HEK293 (cell line): ENCODE results near the gene OVCH1.
"Not testable (repeated sequence)": the region's sequence is repeated elsewhere in the genome, so short reads cannot be mapped to it uniquely, and the experiment has no call there.

Experiments
- CTCF ChIA-PET: fragments of 350-600 bp; formaldehyde crosslinking; extraction: SDS; loops from one replicate; lab custom pipeline; 2021; ENCODE audit warnings: antibody characterized with exemption; lab: Yijun Ruan, JAX
- POLR2A ChIA-PET: fragments of 300-600 bp; formaldehyde crosslinking; extraction: SDS; loops from one replicate; lab custom pipeline; 2020; ENCODE audit warnings: antibody characterized with exemption, inconsistent platforms; lab: Yijun Ruan, JAX
- H3K27ac ChIP-seq: fragments of 200-500 bp; sonication (Bioruptor generic); 2 replicates; pipeline ENCODE4 v1.5.1; 2014; ENCODE audit warnings: low read depth, low read length, control low read depth, inconsistent platforms; ENCODE audit errors: extremely low read depth
- H3K36me3 ChIP-seq, 2 experiments: fragments of 200-500 bp in 1 of 2; sonication (Bioruptor generic) in 1 of 2; 1 replicate in 1 of 2; 2 replicates in 1 of 2; pipeline ENCODE4 v1.5.1; 2014 to 2017; ENCODE audit warnings: inconsistent platforms in 2 of 2, low read length in 2 of 2; ENCODE audit not compliant: control insufficient read depth in 2 of 2, insufficient read depth in 1 of 2
- H3K4me1 ChIP-seq: fragments of 200-500 bp; sonication (Bioruptor generic); 2 replicates; pipeline ENCODE4 v1.5.1; 2014; ENCODE audit warnings: mild to moderate bottlenecking, low read length, inconsistent platforms; ENCODE audit not compliant: control insufficient read depth, insufficient read depth
- H3K4me3 ChIP-seq: 2 replicates; pipeline ENCODE4 v1.5.1; 2011; ENCODE audit warnings: low read depth, mild to moderate bottlenecking, control low read depth, low read length, moderate library complexity
- H3K9me3 ChIP-seq: fragments of 200-500 bp; sonication (Bioruptor generic); 2 replicates; pipeline ENCODE4 v1.5.1; 2014; ENCODE audit warnings: low read depth, low read length, inconsistent platforms; ENCODE audit not compliant: control insufficient read depth, insufficient read depth
- IKZF3 ChIP-seq: fragments of 450-650 bp; IDR thresholded peaks from 2 replicates; pipeline ENCODE4 v1.5.0; 2018; ENCODE audit warnings: missing biosample characterization, mild to moderate bottlenecking, missing genetic modification characterization, moderate library complexity
- KLF7 ChIP-seq: fragments of 450-650 bp; formaldehyde crosslinking; IDR thresholded peaks from 2 replicates; pipeline ENCODE4 v1.5.1; 2016; ENCODE audit warnings: missing biosample characterization, missing genetic modification characterization, borderline replicate concordance
- KLF9 ChIP-seq: fragments of 450-650 bp; formaldehyde crosslinking; IDR thresholded peaks from 2 replicates; pipeline ENCODE4 v1.5.1; 2016; ENCODE audit warnings: missing biosample characterization, missing genetic modification characterization, low read depth
- OSR2 ChIP-seq: fragments of 450-650 bp; formaldehyde crosslinking; IDR thresholded peaks from 2 replicates; pipeline ENCODE4 v1.5.1; 2016; ENCODE audit warnings: missing biosample characterization, missing genetic modification characterization
- ZBTB20 ChIP-seq: fragments of 450-650 bp; formaldehyde crosslinking; IDR thresholded peaks from 2 replicates; pipeline ENCODE4 v1.5.1; 2016; ENCODE audit warnings: missing biosample characterization, missing genetic modification characterization
- ZFP37 ChIP-seq: fragments of 450-650 bp; formaldehyde crosslinking; IDR thresholded peaks from 2 replicates; pipeline ENCODE4 v1.5.1; 2016; ENCODE audit warnings: missing biosample characterization, missing genetic modification characterization
- ZFP41 ChIP-seq: fragments of 450-650 bp; formaldehyde crosslinking; IDR thresholded peaks from 2 replicates; pipeline ENCODE4 v1.5.1; 2016; ENCODE audit warnings: missing biosample characterization, missing genetic modification characterization, borderline replicate concordance
- ZNF112 ChIP-seq: fragments of 450-650 bp; formaldehyde crosslinking; IDR thresholded peaks from 2 replicates; pipeline ENCODE4 v1.5.0; 2017; ENCODE audit warnings: missing biosample characterization, missing genetic modification characterization
- ZNF548 ChIP-seq: fragments of 450-650 bp; formaldehyde crosslinking; IDR thresholded peaks from 2 replicates; pipeline ENCODE4 v1.5.1; 2016; ENCODE audit warnings: missing biosample characterization, missing genetic modification characterization
- ZNF600 ChIP-seq: fragments of 450-650 bp; formaldehyde crosslinking; IDR thresholded peaks from 2 replicates; pipeline ENCODE4 v1.5.1; 2016; ENCODE audit warnings: missing biosample characterization, missing genetic modification characterization
- ZNF624 ChIP-seq: fragments of 450-650 bp; formaldehyde crosslinking; IDR thresholded peaks from 2 replicates; pipeline ENCODE4 v1.5.1; 2017; ENCODE audit warnings: missing biosample characterization, missing genetic modification characterization
- ZNF707 ChIP-seq: fragments of 450-650 bp; formaldehyde crosslinking; IDR thresholded peaks from 2 replicates; pipeline ENCODE4 v1.5.1; 2016; ENCODE audit warnings: missing biosample characterization, missing genetic modification characterization
- ZNF776 ChIP-seq: fragments of 450-650 bp; formaldehyde crosslinking; IDR thresholded peaks from 2 replicates; pipeline ENCODE4 v1.5.0; 2017; ENCODE audit warnings: missing biosample characterization, missing genetic modification characterization, borderline replicate concordance
- ZNF785 ChIP-seq: fragments of 450-650 bp; formaldehyde crosslinking; IDR thresholded peaks from 2 replicates; pipeline ENCODE4 v1.5.1; 2016; ENCODE audit warnings: missing biosample characterization, missing genetic modification characterization
- TF ChIP-seq, protein P1 (sequence below): fragments of 450-650 bp; formaldehyde crosslinking; IDR thresholded peaks from 2 replicates; pipeline ENCODE4 v1.5.1; 2017; ENCODE audit warnings: missing biosample characterization, mild to moderate bottlenecking, missing genetic modification characterization, moderate library complexity
- TF ChIP-seq, protein P2 (sequence below): fragments of 450-650 bp; formaldehyde crosslinking; IDR thresholded peaks from 2 replicates; pipeline ENCODE4 v1.5.1; 2016; ENCODE audit warnings: missing biosample characterization, missing genetic modification characterization, borderline replicate concordance
- TF ChIP-seq, protein P3 (sequence below): fragments of 450-650 bp; formaldehyde crosslinking; IDR thresholded peaks from 2 replicates; pipeline ENCODE4 v1.5.0; 2017; ENCODE audit warnings: missing biosample characterization, missing genetic modification characterization, borderline replicate concordance

Gene OVCH1

GRCh38 chr12:29395356-29395755 lies 102.1 kb downstream of the OVCH1 start:
- H3K4me3 ChIP-seq, result no peak overlapping the region
- TF ChIP-seq KLF7 (tag by site-specific recombination) (no peak), ZFP41 (tag by site-specific recombination) (no peak), ZNF624 (tag by site-specific recombination) (no peak), IKZF3 (tag by site-specific recombination) (no peak), ZNF548 (no peak), ZNF785 (no peak), ZNF600 (tag by site-specific recombination) (no peak), KLF9 (tag by site-specific recombination) (no peak), ZNF776 (no peak), ZNF112 (tag by site-specific recombination) (no peak), OSR2 (no peak), ZBTB20 (tag by site-specific recombination) (no peak), ZFP37 (no peak)
- TF ChIP-seq, protein P1, sequence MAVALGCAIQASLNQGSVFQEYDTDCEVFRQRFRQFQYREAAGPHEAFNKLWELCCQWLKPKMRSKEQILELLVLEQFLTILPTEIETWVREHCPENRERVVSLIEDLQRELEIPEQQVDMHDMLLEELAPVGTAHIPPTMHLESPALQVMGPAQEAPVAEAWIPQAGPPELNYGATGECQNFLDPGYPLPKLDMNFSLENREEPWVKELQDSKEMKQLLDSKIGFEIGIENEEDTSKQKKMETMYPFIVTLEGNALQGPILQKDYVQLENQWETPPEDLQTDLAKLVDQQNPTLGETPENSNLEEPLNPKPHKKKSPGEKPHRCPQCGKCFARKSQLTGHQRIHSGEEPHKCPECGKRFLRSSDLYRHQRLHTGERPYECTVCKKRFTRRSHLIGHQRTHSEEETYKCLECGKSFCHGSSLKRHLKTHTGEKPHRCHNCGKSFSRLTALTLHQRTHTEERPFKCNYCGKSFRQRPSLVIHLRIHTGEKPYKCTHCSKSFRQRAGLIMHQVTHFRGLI (tag by site-specific recombination), result no peak
- TF ChIP-seq, protein P2, sequence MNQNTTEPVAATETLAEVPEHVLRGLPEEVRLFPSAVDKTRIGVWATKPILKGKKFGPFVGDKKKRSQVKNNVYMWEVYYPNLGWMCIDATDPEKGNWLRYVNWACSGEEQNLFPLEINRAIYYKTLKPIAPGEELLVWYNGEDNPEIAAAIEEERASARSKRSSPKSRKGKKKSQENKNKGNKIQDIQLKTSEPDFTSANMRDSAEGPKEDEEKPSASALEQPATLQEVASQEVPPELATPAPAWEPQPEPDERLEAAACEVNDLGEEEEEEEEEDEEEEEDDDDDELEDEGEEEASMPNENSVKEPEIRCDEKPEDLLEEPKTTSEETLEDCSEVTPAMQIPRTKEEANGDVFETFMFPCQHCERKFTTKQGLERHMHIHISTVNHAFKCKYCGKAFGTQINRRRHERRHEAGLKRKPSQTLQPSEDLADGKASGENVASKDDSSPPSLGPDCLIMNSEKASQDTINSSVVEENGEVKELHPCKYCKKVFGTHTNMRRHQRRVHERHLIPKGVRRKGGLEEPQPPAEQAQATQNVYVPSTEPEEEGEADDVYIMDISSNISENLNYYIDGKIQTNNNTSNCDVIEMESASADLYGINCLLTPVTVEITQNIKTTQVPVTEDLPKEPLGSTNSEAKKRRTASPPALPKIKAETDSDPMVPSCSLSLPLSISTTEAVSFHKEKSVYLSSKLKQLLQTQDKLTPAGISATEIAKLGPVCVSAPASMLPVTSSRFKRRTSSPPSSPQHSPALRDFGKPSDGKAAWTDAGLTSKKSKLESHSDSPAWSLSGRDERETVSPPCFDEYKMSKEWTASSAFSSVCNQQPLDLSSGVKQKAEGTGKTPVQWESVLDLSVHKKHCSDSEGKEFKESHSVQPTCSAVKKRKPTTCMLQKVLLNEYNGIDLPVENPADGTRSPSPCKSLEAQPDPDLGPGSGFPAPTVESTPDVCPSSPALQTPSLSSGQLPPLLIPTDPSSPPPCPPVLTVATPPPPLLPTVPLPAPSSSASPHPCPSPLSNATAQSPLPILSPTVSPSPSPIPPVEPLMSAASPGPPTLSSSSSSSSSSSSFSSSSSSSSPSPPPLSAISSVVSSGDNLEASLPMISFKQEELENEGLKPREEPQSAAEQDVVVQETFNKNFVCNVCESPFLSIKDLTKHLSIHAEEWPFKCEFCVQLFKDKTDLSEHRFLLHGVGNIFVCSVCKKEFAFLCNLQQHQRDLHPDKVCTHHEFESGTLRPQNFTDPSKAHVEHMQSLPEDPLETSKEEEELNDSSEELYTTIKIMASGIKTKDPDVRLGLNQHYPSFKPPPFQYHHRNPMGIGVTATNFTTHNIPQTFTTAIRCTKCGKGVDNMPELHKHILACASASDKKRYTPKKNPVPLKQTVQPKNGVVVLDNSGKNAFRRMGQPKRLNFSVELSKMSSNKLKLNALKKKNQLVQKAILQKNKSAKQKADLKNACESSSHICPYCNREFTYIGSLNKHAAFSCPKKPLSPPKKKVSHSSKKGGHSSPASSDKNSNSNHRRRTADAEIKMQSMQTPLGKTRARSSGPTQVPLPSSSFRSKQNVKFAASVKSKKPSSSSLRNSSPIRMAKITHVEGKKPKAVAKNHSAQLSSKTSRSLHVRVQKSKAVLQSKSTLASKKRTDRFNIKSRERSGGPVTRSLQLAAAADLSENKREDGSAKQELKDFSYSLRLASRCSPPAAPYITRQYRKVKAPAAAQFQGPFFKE (tag by site-specific recombination), result no peak
- TF ChIP-seq, all 188 proteins: peak for 0
- Histone ChIP-seq H3K36me3 (no peaks in the 10 kb centered on the region), H3K27ac (no peak overlapping the region), H3K4me1 (no peaks in the 10 kb centered on the region), H3K9me3 (no peaks in the 10 kb centered on the region)
- ChIA-PET CTCF (no interaction called here), POLR2A (no interaction called here)

DNA sequence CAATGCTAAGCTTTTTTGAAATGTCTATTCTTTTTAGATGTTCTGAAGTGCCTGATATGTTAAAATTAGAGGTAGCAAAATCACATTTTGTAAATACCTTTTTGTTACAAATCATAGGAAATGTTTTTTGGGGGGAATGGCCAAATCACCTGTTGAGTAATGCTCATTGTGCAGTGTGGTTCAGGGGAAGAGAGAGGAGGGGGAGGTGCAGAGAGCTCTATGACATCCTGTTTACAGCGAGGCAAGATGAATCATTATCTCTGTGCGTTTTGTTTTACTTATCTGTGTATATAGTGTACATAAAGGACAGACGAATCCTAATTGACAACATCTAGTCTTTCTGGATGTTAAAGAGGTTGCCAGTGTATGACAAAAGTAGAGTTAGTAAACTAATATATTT lies 107.1 kb downstream of the OVCH1 start:
- POLR2A ChIA-PET, H3K36me3 ChIP-seq, CTCF ChIA-PET, H3K27ac ChIP-seq, H3K4me3 ChIP-seq, H3K4me1 ChIP-seq, H3K9me3 ChIP-seq: not testable (repeated sequence)

DNA sequence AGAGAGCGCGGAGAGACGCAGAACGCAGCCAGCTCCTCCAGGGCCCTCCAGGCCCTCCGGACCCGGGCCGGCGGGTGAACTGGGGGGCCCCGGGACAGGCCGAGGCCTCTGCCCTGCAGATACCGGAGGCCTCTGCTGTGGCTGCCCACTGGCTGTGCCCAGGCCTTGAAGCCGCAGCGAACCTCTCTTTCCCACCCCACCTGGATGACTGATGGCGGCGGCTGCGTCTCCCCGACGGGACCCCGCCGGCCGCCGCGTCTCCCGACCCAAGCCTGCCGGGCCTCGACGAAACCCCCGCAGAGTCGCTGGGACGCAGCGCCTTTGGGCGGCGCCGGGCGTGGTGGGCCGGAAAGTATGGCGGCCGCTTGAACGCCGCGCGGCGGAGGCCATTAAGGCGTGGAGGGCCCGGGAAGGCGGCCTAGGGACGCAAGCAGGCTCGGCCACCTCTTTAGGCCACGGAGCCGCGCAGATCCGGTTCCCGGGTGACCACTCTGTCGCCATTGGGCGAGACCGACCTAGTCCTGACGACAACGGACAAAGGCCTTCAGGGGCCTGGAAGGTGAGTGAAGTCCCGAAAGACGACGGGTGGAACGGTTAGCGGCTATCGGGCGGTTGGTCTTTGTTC lies 108.1 kb downstream of the OVCH1 start:
- ChIA-PET CTCF (no interaction called here), POLR2A (no interaction called here)
- no peak overlapping the region for H3K27ac ChIP-seq
- H3K9me3 ChIP-seq, result no peaks in the 10 kb centered on the region
- no peak overlapping the region for H3K4me3 ChIP-seq
- TF ChIP-seq, protein P3, sequence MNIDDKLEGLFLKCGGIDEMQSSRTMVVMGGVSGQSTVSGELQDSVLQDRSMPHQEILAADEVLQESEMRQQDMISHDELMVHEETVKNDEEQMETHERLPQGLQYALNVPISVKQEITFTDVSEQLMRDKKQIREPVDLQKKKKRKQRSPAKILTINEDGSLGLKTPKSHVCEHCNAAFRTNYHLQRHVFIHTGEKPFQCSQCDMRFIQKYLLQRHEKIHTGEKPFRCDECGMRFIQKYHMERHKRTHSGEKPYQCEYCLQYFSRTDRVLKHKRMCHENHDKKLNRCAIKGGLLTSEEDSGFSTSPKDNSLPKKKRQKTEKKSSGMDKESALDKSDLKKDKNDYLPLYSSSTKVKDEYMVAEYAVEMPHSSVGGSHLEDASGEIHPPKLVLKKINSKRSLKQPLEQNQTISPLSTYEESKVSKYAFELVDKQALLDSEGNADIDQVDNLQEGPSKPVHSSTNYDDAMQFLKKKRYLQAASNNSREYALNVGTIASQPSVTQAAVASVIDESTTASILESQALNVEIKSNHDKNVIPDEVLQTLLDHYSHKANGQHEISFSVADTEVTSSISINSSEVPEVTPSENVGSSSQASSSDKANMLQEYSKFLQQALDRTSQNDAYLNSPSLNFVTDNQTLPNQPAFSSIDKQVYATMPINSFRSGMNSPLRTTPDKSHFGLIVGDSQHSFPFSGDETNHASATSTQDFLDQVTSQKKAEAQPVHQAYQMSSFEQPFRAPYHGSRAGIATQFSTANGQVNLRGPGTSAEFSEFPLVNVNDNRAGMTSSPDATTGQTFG (tag by site-specific recombination), result no peak
- no peak for TF ChIP-seq ZNF707 (tag by site-specific recombination)
- no peaks in the 10 kb centered on the region for H3K36me3 ChIP-seq
- no peaks in the 10 kb centered on the region for H3K4me1 ChIP-seq

- POLR2A ChIA-PET, H3K4me1 ChIP-seq, H3K9me3 ChIP-seq, H3K36me3 ChIP-seq, CTCF ChIA-PET, H3K4me3 ChIP-seq, H3K27ac ChIP-seq: not testable (repeated sequence)
Observed at GRCh38 chr12:29386084-29386680, 111.3 kb downstream of the OVCH1 start.
